HG03095 (cell line): ENCODE data around the gene SNAP25.

Experiments used
- ATAC-seq: cut with Tn5 transposase; IDR thresholded peaks from one replicate; pipeline ENCODE4 v1.9.1; 2021; ENCODE audit warnings: moderate library complexity; ENCODE audit not compliant: unreplicated experiment

The SNAP25 gene

GRCh38 chr20:10261702-10262101 is 43.1 kb downstream of the SNAP25 start:
- no peak for ATAC-seq

GRCh38 chr20:10263385-10264165 is 44.9 kb downstream of the SNAP25 start:
- no peak for ATAC-seq

- ATAC-seq: no peak
Measured at GRCh38 chr20:10264166-10264558, 45.5 kb downstream of the SNAP25 start.

- ATAC-seq: no peak
Measured at GRCh38 chr20:10268636-10269035, 50.0 kb downstream of the SNAP25 start.

- ATAC-seq: no peak
Measured at GRCh38 chr20:10270630-10271029, 52.0 kb downstream of the SNAP25 start.

GRCh38 chr20:10271494-10272219 is 53.0 kb downstream of the SNAP25 start:
- ATAC-seq: no peak

- ATAC-seq: no peak
Measured at GRCh38 chr20:10276878-10277580, 58.4 kb downstream of the SNAP25 start.

- ATAC-seq: no peak
Measured at GRCh38 chr20:10277616-10278015, 59.0 kb downstream of the SNAP25 start.

GRCh38 chr20:10278412-10278811 is 59.8 kb downstream of the SNAP25 start:
- ATAC-seq: no peak

GRCh38 chr20:10280018-10280908 is 61.6 kb downstream of the SNAP25 start:
- ATAC-seq: no peak

DNA sequence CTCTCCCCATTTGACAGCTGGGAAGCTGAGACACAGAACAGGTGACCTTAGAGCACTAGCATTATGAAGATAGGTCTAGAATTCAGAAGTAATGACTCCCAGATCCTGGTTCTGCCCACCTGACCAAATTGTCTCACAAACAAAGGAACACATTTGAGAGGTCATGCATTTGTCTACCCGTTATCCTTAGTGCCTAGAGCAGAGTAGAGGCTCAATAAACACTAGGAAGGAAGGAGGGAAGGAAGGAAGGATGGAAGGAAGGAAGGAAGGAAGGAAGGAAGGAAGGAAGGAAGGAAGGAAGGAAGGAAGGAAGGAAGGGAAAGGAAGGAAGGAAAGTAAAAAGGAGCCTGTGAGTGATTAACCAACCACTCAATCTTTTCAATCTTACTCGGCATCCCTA is 63.3 kb downstream of the SNAP25 start:
- no peak for ATAC-seq

DNA sequence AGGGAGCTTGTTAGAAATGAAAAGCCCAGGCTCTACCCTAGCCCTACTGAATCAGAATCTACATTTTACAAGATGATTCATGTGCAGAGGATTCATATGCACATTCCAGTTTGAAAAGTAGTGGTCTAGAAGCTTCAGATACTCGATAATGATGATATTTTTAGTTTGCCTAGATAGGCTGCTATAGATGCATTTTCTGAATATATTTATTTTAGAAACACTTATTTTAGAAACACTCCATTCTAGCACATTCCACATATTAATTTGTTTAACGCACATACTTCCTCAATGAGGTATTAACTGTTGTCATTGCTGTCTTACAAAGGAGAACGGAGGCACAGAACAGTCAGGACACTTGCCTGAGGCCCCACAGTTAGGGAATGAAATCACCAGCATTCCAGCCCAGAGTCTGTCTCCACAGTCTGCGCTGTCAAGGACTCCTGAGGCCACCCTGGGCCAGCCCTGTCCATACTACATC is 64.4 kb downstream of the SNAP25 start:
- no peak for ATAC-seq

DNA sequence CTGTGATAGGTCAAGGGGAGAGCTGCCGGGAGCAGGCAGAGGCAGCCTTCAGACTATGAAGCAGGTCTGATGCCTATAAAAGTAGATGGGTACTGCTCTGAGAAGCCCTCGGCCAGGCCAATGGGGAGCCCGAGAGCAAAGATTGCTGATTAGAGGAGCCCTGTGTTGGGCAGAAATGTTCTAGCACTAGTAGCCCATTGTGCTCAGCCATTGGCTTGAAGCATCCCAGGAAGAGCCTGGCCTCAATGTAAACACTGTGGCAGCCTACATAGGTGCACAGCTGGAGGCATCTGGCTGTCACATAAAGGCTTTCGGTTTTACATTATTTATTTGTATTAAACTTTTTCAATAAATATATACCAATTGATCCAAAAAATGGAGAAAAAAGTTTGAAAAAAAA is 67.7 kb downstream of the SNAP25 start:
- ATAC-seq: no peak

- no peak for ATAC-seq
Measured at GRCh38 chr20:10288421-10288820, 69.8 kb downstream of the SNAP25 start.

- no peak for ATAC-seq
Measured at GRCh38 chr20:10288954-10289646, 70.5 kb downstream of the SNAP25 start.

DNA sequence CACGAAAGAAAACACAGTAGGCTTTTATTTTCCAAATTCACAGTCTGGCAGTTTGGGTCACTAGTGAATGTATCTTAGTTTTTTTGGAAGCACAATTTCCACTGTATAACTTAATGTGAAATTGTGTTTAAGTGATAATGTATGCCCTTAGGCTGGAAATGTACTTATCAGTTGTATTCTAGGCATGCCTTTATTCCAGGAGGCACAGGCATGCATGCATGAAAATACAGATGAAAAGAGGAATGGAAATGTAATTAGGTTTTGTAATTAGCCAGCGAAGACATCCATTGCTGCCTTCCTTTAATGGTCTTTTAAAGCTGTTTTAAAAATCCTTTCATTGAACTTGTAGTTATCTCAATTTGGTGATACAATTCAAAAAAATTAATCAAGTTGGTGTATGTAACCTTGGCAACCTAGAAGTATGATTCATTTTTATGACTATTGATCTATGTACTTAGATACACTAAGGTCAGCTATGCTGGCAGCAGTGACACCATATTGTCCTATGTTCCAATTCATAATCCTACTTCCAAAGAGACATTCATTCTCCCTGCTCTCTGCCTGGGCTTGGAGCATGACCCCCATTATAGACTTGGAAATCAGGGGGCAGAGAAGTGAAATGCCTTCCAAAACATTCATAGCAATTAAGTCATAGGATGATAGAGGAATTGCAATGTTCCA is 73.1 kb downstream of the SNAP25 start:
- ATAC-seq: no peak

DNA sequence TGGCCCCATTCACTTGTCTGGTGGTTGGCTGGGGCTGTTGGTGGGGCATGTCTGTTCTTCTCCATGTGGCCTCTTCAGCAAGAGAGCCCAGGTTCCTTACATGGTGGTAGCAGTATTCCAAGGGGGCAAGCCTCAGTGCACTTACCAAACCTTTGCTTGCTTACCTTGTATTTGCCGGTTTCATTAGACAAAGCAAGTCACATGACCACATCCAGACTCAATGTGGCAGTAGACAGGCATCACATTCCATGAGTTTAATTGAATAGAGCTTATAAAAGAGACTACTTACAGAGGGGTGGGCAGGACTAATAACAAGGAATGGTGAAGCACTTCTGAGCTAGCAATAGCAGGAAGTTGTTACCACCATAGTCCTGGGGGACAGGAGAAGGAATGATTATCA is 78.6 kb downstream of the SNAP25 start:
- no peak for ATAC-seq

DNA sequence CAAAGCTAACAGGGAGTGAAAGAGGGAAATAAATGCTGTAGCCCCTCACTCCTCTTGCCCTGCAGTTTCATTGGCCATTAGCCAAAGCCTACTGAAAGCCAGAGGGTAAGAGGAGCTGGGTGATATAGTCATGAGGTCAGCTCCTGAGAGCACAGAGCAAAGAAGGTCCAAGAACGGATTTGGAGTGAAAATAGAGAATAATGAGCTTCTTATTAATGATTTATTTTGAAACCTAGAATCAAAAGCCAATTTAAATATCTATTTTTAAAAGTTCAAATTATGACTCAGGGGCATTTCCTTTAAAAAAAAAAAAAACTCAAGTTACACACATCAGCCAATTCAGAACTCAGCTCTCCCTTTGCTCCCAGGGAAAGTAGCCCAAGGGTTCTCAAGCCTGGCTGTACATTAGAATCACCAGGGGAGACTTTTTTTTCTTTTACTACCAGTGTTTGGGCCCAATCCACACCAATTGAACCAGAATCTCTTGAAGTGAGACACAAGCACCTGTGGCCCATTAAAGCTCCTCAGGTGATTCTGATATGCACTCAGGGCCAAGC is 79.1 kb downstream of the SNAP25 start:
- ATAC-seq: no peak
